ENCODE measurements around the gene KLK6.

The KLK6 gene

DNA sequence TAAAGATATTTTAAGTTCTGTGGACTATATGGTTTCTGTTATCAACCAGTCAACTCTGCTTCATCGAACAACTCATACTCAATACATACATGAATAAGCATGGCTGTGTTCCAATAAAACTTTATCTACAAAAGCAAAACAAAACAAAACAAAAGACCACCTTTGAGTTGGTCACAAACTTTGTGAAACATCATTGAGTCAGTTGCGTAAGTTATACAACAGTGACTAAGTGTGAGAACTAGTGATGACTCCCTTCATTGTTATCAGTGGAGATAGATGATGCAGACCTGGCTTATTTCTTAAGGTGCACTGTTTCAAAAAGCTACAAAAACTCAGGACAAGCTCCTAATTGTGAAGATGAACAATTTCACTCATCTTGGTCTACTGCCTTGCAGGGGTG is 43.7 kb downstream of the KLK6 start:
- Histone ChIP-seq H3K18ac (ENCODE audit: low read depth in 1 of 2, low read length in 2 of 2) (no peak overlapping the region), H2AK5ac (ENCODE audit: low read length, severe bottlenecking) (no peak overlapping the region), H2BK5ac (ENCODE audit: low read depth, low read length, poor library complexity, severe bottlenecking) (no peak overlapping the region), H2BK15ac (ENCODE audit: low read depth, poor library complexity, severe bottlenecking) (no peak overlapping the region), H4K8ac (ENCODE audit: low read length) (no peak overlapping the region), H2BK120ac (ENCODE audit: low read depth, low read length) (no peak overlapping the region), H3K4me1 (ENCODE audit: control insufficient read depth, insufficient read depth, low read depth, low read length) (no peaks in the 10 kb centered on the region), H3K4me3 (ENCODE audit: insufficient read depth in 1 of 2, low read depth in 1 of 2, low read length in 2 of 2) (no peak overlapping the region), H3K27ac (ENCODE audit: low read length, poor library complexity, severe bottlenecking) (no peak overlapping the region), H3K27me3 (ENCODE audit: control insufficient read depth in 1 of 2, insufficient read depth in 1 of 2, low read length in 2 of 2) (peaks cover 0 to 42% of the 10 kb centered on the region in 2 experiments), H4K91ac (ENCODE audit: low read length) (no peak overlapping the region), H3K9ac (ENCODE audit: low read length) (no peak overlapping the region), H3K9me3 (ENCODE audit: control insufficient read depth, low read length) (no peaks in the 10 kb centered on the region), H3K4me2 (ENCODE audit: low read length, poor library complexity, severe bottlenecking) (no peak overlapping the region), H3K79me1 (replicated peaks; ENCODE audit: low read length, poor library complexity, severe bottlenecking) (no peaks in the 10 kb centered on the region), H2BK12ac (ENCODE audit: low read length in 2 of 2) (no peak overlapping the region), H3K36me3 (ENCODE audit: control insufficient read depth in 1 of 2, insufficient read depth in 2 of 2, low read depth in 1 of 2, low read length in 2 of 2) (no peaks in the 10 kb centered on the region), H3K23ac (ENCODE audit: low read length in 2 of 2) (no peak overlapping the region), H3K4ac (ENCODE audit: low read depth in 1 of 2, low read length in 2 of 2) (no peak overlapping the region), H2AFZ (ENCODE audit: low read depth, low read length) (no peak overlapping the region), H3K14ac (ENCODE audit: low read length in 2 of 2) (no peak overlapping the region)
- DNase-seq: no peak
- 89% methylated on average over 2 of the region's 2 CpGs for WGBS

DNA sequence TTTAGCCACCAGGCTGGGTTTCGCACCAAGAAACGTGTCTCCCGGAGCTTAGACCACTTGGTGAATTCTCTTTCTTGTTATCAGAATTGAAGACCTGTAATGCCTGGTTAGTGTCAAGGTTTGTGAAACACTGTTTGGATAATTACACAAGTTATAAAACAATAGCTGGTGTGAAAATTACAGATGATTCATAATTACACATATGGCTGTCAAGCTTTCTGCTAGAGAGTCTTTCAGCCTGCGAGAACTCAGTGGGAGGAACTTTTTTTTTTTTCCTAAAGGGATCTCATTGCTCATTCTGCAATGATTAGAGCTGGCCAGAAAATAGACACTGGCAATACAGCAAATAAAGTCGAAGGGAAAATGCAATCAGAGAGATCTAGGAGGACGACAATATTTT is 44.8 kb downstream of the KLK6 start:
- no peak overlapping the region for H3K4me2 ChIP-seq (ENCODE audit: low read length, poor library complexity, severe bottlenecking)
- no peaks in the 10 kb centered on the region for H3K9me3 ChIP-seq (ENCODE audit: control insufficient read depth, low read length)
- no peak overlapping the region for H3K18ac ChIP-seq (ENCODE audit: low read depth in 1 of 2, low read length in 2 of 2)
- DNase-seq: no peak
- H2BK120ac ChIP-seq (ENCODE audit: low read depth, low read length): no peak overlapping the region
- no peaks in the 10 kb centered on the region for H3K79me1 ChIP-seq (replicated peaks; ENCODE audit: low read length, poor library complexity, severe bottlenecking)
- H2BK12ac ChIP-seq (ENCODE audit: low read length in 2 of 2): no peak overlapping the region
- no peak overlapping the region for H3K4ac ChIP-seq (ENCODE audit: low read depth in 1 of 2, low read length in 2 of 2)
- 83% methylated on average over 6 of the region's 6 CpGs for WGBS
- H3K27ac ChIP-seq (ENCODE audit: low read length, poor library complexity, severe bottlenecking): no peak overlapping the region
- no peak overlapping the region for H3K14ac ChIP-seq (ENCODE audit: low read length in 2 of 2)
- peaks cover 0 to 46% of the 10 kb centered on the region in 2 experiments for H3K27me3 ChIP-seq (ENCODE audit: control insufficient read depth in 1 of 2, insufficient read depth in 1 of 2, low read length in 2 of 2)
- no peak overlapping the region for H2BK15ac ChIP-seq (ENCODE audit: low read depth, poor library complexity, severe bottlenecking)
- no peak overlapping the region for H2AFZ ChIP-seq (ENCODE audit: low read depth, low read length)
- H3K9ac ChIP-seq (ENCODE audit: low read length): no peak overlapping the region
- H3K4me1 ChIP-seq (ENCODE audit: control insufficient read depth, insufficient read depth, low read depth, low read length): no peaks in the 10 kb centered on the region
- no peak overlapping the region for H4K8ac ChIP-seq (ENCODE audit: low read length)
- H3K23ac ChIP-seq (ENCODE audit: low read length in 2 of 2): no peak overlapping the region
- H2BK5ac ChIP-seq (ENCODE audit: low read depth, low read length, poor library complexity, severe bottlenecking): no peak overlapping the region
- no peak overlapping the region for H3K4me3 ChIP-seq (ENCODE audit: insufficient read depth in 1 of 2, low read depth in 1 of 2, low read length in 2 of 2)
- no peak overlapping the region for H4K91ac ChIP-seq (ENCODE audit: low read length)
- no peak overlapping the region for H2AK5ac ChIP-seq (ENCODE audit: low read length, severe bottlenecking)
- no peaks in the 10 kb centered on the region for H3K36me3 ChIP-seq (ENCODE audit: control insufficient read depth in 1 of 2, insufficient read depth in 2 of 2, low read depth in 1 of 2, low read length in 2 of 2)

- DNase-seq: peak; percentile 55
- Histone ChIP-seq H2BK120ac (ENCODE audit: low read depth, low read length) (no peak overlapping the region), H3K9me3 (ENCODE audit: control insufficient read depth, low read length) (no peaks in the 10 kb centered on the region), H3K27me3 (ENCODE audit: control insufficient read depth in 1 of 2, insufficient read depth in 1 of 2, low read length in 2 of 2) (peaks cover 0 to 46% of the 10 kb centered on the region in 2 experiments), H4K8ac (ENCODE audit: low read length) (no peak overlapping the region), H2BK15ac (ENCODE audit: low read depth, poor library complexity, severe bottlenecking) (no peak overlapping the region), H2AK5ac (ENCODE audit: low read length, severe bottlenecking) (no peak overlapping the region), H3K4me1 (ENCODE audit: control insufficient read depth, insufficient read depth, low read depth, low read length) (no peaks in the 10 kb centered on the region), H3K23ac (ENCODE audit: low read length in 2 of 2) (no peak overlapping the region), H3K27ac (ENCODE audit: low read length, poor library complexity, severe bottlenecking) (no peak overlapping the region), H3K4me3 (ENCODE audit: insufficient read depth in 1 of 2, low read depth in 1 of 2, low read length in 2 of 2) (no peak overlapping the region), H3K36me3 (ENCODE audit: control insufficient read depth in 1 of 2, insufficient read depth in 2 of 2, low read depth in 1 of 2, low read length in 2 of 2) (no peaks in the 10 kb centered on the region), H3K14ac (ENCODE audit: low read length in 2 of 2) (no peak overlapping the region), H4K91ac (ENCODE audit: low read length) (no peak overlapping the region), H3K4me2 (ENCODE audit: low read length, poor library complexity, severe bottlenecking) (no peak overlapping the region), H3K18ac (ENCODE audit: low read depth in 1 of 2, low read length in 2 of 2) (no peak overlapping the region), H2BK5ac (ENCODE audit: low read depth, low read length, poor library complexity, severe bottlenecking) (no peak overlapping the region), H2AFZ (ENCODE audit: low read depth, low read length) (no peak overlapping the region), H2BK12ac (ENCODE audit: low read length in 2 of 2) (no peak overlapping the region), H3K4ac (ENCODE audit: low read depth in 1 of 2, low read length in 2 of 2) (no peak overlapping the region), H3K9ac (ENCODE audit: low read length) (peak overlapping the region; percentile 51), H3K79me1 (replicated peaks; ENCODE audit: low read length, poor library complexity, severe bottlenecking) (no peaks in the 10 kb centered on the region)
- 27% methylated on average over 20 of the region's 21 CpGs for WGBS
Observed at GRCh38 chr19:50922317-50922853, 47.0 kb downstream of the KLK6 start.

DNA sequence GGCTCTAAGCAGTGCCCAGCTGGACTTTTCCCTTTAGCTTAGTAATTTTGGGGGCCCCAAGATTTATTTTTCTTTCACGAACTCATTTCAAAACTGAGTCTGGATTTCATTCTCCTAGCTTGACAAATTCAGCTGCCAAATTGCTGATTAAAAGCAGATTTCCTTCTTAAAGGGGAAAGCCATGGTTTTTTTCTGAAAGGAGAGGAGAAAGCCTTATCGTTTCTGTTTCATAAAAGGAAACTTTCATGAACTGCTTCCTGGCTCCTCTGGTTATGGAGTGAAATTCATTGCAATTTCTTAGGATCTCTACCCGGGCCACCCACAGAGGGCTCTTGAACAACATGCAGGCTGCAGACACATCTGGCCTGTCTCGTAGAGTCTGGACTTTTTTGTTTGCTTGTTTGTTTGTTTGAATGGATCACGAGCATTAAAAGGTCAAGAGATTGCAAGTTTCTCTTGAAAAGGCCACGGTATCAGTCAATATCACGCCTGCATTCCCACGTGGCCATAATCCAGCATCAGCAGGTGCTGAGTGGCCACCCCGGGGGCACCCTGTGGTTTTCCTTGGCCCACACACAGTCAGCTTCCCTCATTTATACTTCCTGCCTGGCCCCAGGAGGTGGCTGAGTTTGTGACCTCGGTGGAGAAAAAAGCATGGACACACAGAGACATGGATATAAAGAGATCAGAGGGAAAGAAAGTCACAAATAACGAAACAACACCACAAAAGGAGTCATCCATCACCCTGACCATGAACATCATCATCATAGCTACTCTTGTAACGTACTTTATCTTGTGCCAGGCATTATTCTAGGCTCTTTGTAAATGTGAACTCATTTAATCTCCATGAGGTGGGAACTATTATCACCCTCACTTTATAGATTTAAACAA is 47.7 kb downstream of the KLK6 start:
- Histone ChIP-seq H2BK120ac (ENCODE audit: low read depth, low read length) (no peak overlapping the region), H4K91ac (ENCODE audit: low read length) (no peak overlapping the region), H3K4me3 (ENCODE audit: insufficient read depth in 1 of 2, low read depth in 1 of 2, low read length in 2 of 2) (peak overlapping the region in 1 of 2 experiments; percentile 34), H3K14ac (ENCODE audit: low read length in 2 of 2) (no peak overlapping the region), H2BK12ac (ENCODE audit: low read length in 2 of 2) (no peak overlapping the region), H2BK15ac (ENCODE audit: low read depth, poor library complexity, severe bottlenecking) (no peak overlapping the region), H2AFZ (ENCODE audit: low read depth, low read length) (no peak overlapping the region), H3K9ac (ENCODE audit: low read length) (peak overlapping the region; percentile 26), H3K18ac (ENCODE audit: low read depth in 1 of 2, low read length in 2 of 2) (no peak overlapping the region), H2BK5ac (ENCODE audit: low read depth, low read length, poor library complexity, severe bottlenecking) (no peak overlapping the region), H3K23ac (ENCODE audit: low read length in 2 of 2) (no peak overlapping the region), H3K36me3 (ENCODE audit: control insufficient read depth in 1 of 2, insufficient read depth in 2 of 2, low read depth in 1 of 2, low read length in 2 of 2) (no peaks in the 10 kb centered on the region), H3K9me3 (ENCODE audit: control insufficient read depth, low read length) (no peaks in the 10 kb centered on the region), H2AK5ac (ENCODE audit: low read length, severe bottlenecking) (no peak overlapping the region), H3K4ac (ENCODE audit: low read depth in 1 of 2, low read length in 2 of 2) (no peak overlapping the region), H3K79me1 (replicated peaks; ENCODE audit: low read length, poor library complexity, severe bottlenecking) (no peaks in the 10 kb centered on the region), H4K8ac (ENCODE audit: low read length) (no peak overlapping the region), H3K27me3 (ENCODE audit: control insufficient read depth in 1 of 2, insufficient read depth in 1 of 2, low read length in 2 of 2) (peaks cover 0 to 46% of the 10 kb centered on the region in 2 experiments), H3K27ac (ENCODE audit: low read length, poor library complexity, severe bottlenecking) (no peak overlapping the region), H3K4me1 (ENCODE audit: control insufficient read depth, insufficient read depth, low read depth, low read length) (no peaks in the 10 kb centered on the region), H3K4me2 (ENCODE audit: low read length, poor library complexity, severe bottlenecking) (no peak overlapping the region)
- DNase-seq: no peak
- 35% methylated on average over 10 of the region's 12 CpGs for WGBS

Measured in mesenchymal stem cell (in vitro differentiated cells and primary cell).